HG03139 (cell line): ENCODE measurements around the gene DCAF11.
A peak's percentile ranks its signal among the peaks of the same experiment; 100 is the strongest.

Source experiments
- ATAC-seq: cut with Tn5 transposase; IDR thresholded peaks from one replicate; pipeline ENCODE4 v1.9.1; 2021; ENCODE audit not compliant: unreplicated experiment

Gene DCAF11

GRCh38 chr14:24116128-24116814 is 1.7 kb downstream of the DCAF11 start:
- ATAC-seq = no peak

- no peak for ATAC-seq
These were observed 2.6 kb downstream of the DCAF11 start for GRCh38 chr14:24117179-24117578.

GRCh38 chr14:24119691-24120090 is 5.1 kb downstream of the DCAF11 start:
- ATAC-seq = no peak

- no peak for ATAC-seq
These were observed 6.6 kb downstream of the DCAF11 start for GRCh38 chr14:24121210-24121609.

- ATAC-seq = no peak
These were observed 7.8 kb downstream of the DCAF11 start for GRCh38 chr14:24122416-24122815.

- ATAC-seq = no peak
These were observed 8.3 kb downstream of the DCAF11 start for GRCh38 chr14:24122898-24123297.

- no peak for ATAC-seq
These were observed 9.1 kb downstream of the DCAF11 start for GRCh38 chr14:24123424-24124417.

- ATAC-seq = no peak
These were observed 12.4 kb downstream of the DCAF11 start for GRCh38 chr14:24126939-24127338.

GRCh38 chr14:24127673-24128072 is 13.1 kb downstream of the DCAF11 start:
- ATAC-seq = no peak

GRCh38 chr14:24129410-24129998 is 14.9 kb downstream of the DCAF11 start:
- no peak for ATAC-seq

GRCh38 chr14:24130380-24130716 is 15.8 kb downstream of the DCAF11 start, which contains the start of gene FITM1:
TSS of gene FITM1 (plus strand) at chr14:24130659. CDS start at chr14:24131564, 905 bp downstream.
- no peak for ATAC-seq

GRCh38 chr14:24130717-24131548 is 16.4 kb downstream of the DCAF11 start:
- ATAC-seq = no peak

- no peak for ATAC-seq
These were observed 17.0 kb downstream of the DCAF11 start for GRCh38 chr14:24131549-24131966.

GRCh38 chr14:24132061-24132685 is 17.6 kb downstream of the DCAF11 start:
- ATAC-seq = no peak

GRCh38 chr14:24132976-24133375 is 18.4 kb downstream of the DCAF11 start:
- ATAC-seq = no peak

GRCh38 chr14:24133735-24134134 is 19.2 kb downstream of the DCAF11 start:
- ATAC-seq = no peak

- no peak for ATAC-seq
These were observed 20.9 kb downstream of the DCAF11 start for GRCh38 chr14:24135584-24135833.

GRCh38 chr14:24135834-24136683 is 21.5 kb downstream of the DCAF11 start, which contains the start of gene PSME1:
TSS of gene PSME1 (plus strand) at chr14:24136194. CDS start at chr14:24136263, 69 bp downstream.
- ATAC-seq = peak; percentile 78

GRCh38 chr14:24136684-24137528 is 22.3 kb downstream of the DCAF11 start:
- ATAC-seq = no peak
